22Rv1 (cell line): ENCODE data around the gene UVRAG.

ENCODE experiments used
- H3K27ac ChIP-seq: fragments of 450-650 bp; 2 replicates; pipeline ENCODE4 v1.5.1; 2017
- ZFX ChIP-seq: fragments of 450-650 bp; IDR thresholded peaks from 2 replicates; pipeline ENCODE4 v1.6.1; 2017; ENCODE audit warnings: antibody characterized with exemption, borderline replicate concordance
- TF ChIP-seq, protein P1 (sequence below): fragments of 450-650 bp; IDR thresholded peaks from 2 replicates; pipeline ENCODE4 v1.5.1; 2017; ENCODE audit warnings: mild to moderate bottlenecking

Gene UVRAG

DNA sequence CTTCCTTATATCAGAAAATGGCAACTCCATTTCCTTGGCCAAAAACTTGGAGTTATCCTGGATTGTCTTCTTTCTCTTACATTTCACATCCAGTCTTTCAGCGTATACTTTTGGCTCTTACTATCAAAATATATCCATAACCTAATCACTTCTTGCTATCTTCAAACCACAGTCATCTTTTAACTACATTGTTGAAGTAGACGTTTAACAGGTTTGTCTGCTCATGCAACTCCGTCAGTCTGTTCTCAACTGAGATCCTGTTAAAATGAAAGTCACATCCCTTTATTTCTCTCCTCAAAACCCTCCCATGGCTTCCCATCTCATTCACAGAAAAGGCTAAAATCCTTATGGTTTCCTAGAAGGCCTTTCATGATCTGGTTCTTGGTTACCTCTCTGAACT is 41.9 kb downstream of the UVRAG start:
- H3K27ac ChIP-seq: no peak overlapping the region
- TF ChIP-seq, protein P1, sequence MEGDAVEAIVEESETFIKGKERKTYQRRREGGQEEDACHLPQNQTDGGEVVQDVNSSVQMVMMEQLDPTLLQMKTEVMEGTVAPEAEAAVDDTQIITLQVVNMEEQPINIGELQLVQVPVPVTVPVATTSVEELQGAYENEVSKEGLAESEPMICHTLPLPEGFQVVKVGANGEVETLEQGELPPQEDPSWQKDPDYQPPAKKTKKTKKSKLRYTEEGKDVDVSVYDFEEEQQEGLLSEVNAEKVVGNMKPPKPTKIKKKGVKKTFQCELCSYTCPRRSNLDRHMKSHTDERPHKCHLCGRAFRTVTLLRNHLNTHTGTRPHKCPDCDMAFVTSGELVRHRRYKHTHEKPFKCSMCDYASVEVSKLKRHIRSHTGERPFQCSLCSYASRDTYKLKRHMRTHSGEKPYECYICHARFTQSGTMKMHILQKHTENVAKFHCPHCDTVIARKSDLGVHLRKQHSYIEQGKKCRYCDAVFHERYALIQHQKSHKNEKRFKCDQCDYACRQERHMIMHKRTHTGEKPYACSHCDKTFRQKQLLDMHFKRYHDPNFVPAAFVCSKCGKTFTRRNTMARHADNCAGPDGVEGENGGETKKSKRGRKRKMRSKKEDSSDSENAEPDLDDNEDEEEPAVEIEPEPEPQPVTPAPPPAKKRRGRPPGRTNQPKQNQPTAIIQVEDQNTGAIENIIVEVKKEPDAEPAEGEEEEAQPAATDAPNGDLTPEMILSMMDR: no peak
- TF ChIP-seq ZFX: no peak

DNA sequence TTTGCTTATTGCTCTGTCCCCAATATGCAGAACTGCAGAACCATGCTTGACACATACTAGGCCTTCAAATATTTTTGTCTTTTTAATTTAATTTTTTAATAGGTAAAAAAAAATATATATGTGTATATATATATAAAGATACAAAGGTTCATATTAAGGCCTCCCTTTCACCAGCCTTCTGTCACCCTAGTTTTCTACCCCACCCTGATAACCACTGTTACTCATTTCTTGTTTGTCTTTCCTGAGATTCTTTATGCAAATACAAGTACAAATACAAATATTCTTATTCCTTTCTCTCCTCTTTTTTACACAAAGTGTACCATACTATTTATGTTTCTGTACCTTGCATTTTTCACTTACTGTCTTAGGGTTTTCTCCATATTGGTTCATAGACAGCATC is 43.0 kb downstream of the UVRAG start:
- H3K27ac ChIP-seq: no peak overlapping the region
- TF ChIP-seq, protein P1: no peak
- no peak for TF ChIP-seq ZFX

DNA sequence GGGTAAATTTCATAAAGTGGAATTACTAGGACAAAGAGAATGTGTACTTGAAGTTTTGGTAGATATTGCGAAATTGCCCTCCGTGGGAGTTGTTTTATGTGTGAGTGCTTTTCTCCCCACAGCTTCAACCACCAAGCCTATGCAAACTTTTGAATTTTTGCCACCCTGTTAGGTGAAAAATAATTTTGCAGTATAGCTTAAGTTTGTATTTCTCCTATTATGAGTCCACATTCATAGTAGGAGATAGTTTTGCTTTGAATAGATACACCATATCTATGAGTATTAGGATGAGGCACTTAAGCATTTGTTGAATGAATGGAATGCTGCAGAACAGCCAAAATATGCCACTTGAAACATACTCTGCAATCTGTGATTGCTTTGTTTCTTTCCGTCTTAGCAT is 43.6 kb downstream of the UVRAG start:
- no peak for TF ChIP-seq ZFX
- TF ChIP-seq, protein P1: no peak
- H3K27ac ChIP-seq: no peak overlapping the region

DNA sequence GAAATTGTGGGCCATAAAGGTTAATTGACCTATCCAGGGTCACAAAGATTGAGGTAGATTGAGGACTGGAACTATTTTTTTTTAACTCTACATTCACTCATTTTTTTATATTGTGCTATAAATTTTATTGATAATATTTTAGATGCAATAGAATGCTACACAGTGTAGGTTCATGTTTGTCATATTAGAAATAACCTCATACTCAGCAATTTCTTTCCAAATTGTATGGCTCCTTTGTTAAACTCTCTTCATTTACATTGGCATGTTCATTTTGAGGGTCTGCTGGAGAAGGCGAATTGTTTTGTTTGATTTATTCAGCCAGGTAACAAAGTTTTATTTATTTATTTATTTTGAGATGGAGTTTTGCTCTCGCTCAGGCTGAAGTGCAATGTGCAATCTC is 44.6 kb downstream of the UVRAG start:
- H3K27ac ChIP-seq: no peak overlapping the region
- TF ChIP-seq ZFX: no peak
- TF ChIP-seq, protein P1: no peak

DNA sequence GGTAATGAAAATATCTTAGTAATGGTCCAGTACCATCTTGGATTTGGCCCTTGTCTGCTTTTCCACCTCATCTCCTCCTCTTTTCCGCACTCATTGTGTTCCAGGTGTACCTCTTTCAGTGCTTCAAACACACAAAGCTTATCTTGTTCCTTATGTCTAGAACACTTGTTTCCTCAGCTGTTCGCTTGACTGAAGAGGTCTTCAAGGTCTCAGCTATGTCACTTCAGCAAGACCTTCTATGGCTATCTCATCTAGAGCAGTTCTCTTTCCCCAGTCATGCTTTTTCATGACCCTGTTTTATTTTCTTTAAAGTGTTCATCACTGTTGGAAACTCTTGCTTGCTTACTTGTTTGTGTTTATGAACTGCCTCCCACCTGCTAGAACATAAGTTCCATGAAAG is 47.4 kb downstream of the UVRAG start:
- H3K27ac ChIP-seq: no peak overlapping the region
- TF ChIP-seq ZFX: no peak
- TF ChIP-seq, protein P1: no peak

DNA sequence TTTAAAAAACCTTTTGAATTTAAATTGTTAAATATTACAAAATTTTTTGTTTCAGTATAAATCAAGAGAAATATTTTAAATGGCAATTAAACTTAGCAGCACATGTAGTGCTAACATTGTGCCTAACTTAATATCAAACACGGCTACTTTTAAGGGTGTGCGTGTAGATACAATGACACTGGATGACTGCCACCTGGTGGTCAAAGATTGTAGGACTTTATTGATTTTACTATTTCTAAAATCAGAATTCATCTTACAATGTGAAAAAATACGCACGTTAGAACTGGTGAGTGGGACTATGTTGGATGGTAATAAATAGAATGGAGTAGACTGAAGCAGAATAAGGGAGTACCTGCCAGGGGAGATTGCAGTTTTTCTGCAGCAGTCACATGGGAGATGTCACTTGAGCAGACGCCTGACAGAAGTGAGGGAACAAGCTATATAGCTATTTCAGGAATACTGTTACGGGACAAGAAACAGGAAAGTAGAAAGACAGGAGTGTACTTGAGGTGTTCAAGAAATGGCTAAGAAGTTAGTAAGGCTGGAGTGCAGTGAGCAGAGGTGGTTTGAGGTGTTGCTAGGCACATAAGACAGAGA is 52.9 kb downstream of the UVRAG start:
- H3K27ac ChIP-seq: no peak overlapping the region
- TF ChIP-seq, protein P1: peak; percentile 90
- TF ChIP-seq ZFX: no peak

DNA sequence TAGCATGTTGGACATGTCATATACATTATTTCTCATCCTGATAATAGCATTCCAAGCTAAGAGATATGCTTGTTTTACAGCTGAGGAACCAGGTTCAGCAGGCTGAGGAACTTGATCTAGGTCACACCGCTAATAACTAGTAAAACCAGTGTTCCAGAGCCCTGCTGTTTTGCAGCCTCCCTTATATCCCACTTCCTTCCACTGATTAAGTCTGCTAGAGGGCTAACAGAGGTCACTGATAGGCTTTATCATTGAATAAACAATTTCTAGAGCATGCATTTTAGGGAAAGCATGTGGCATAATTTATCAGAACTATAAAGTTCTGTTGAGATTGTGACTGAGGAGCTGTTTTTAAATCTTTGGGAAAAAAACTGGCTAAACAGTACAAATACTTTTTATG is 54.0 kb downstream of the UVRAG start:
- no peak overlapping the region for H3K27ac ChIP-seq
- no peak for TF ChIP-seq ZFX
- TF ChIP-seq, protein P1: no peak
